HL-60 (cell line): ENCODE data around the gene MET.

Experiments used
- CTCF ChIP-seq: IDR thresholded peaks from one replicate; pipeline ENCODE4 v1.5.1; 2011; ENCODE audit warnings: low read length, control low read depth, inconsistent platforms; ENCODE audit not compliant: insufficient read depth
- POLR2AphosphoS5 ChIP-seq: IDR thresholded peaks from 2 replicates; pipeline ENCODE4 v1.6.1; 2012; ENCODE audit warnings: low read depth
- REST ChIP-seq: IDR thresholded peaks from 2 replicates; pipeline ENCODE4 v1.6.1; 2012; ENCODE audit warnings: low read depth; ENCODE audit not compliant: insufficient replicate concordance

GRCh38 chr7:116780521-116780920 is 108.5 kb downstream of the MET start:
- TF ChIP-seq CTCF (no peak), POLR2AphosphoS5 (no peak), REST (no peak)
